H1 (cell line): ENCODE measurements around the gene PLK1. TPM values are rescaled to one million over a fixed set of nuclear protein-coding genes. Genes with fewer than 3 reads are reported as not detected.

ENCODE experiments used
- polyA plus RNA-seq, 7 experiments: library from polyadenylated mRNA; depleted of rRNA in 3 of 7; stranded (reverse) in 5 of 7; unstranded in 2 of 7; fragments of >200 nt in 5 of 7; fragments of 200-250 nt in 2 of 7; gene quantifications; 1 replicate in 5 of 7; 2 replicates in 1 of 7; 4 replicates in 1 of 7; pipeline versions ENCODE4 v1.2.1 to v1.2.3, GENCODE V29; 2011 to 2013; ENCODE audit warnings: missing spikeins in 2 of 7, mixed read lengths in 2 of 7
- total RNA-seq: library from RNA; stranded (reverse); fragmentation: NEBNext Ultra II Directional; extraction: Animal tissue kit (Norgen Biotek cat#: 25700); gene quantifications from 2 replicates; pipeline ENCODE4 v1.2.1, GENCODE V29; 2021

PLK1 gene
- total and polyA plus RNA-seq, 2 of the 8 experiments (the other 6 are each of a cell fraction or from before 2014, with no cell fraction given) = 127 to 139 TPM

Other genes starting within 250 kb of the PLK1 start
- 17.2 TPM in 2 replicates for gene COG7, start 225.7 kb upstream of the PLK1 start, total RNA-seq
- 40.4 and 56.6 TPM in 2 replicates for gene COG7, start 225.7 kb upstream of the PLK1 start, polyA plus RNA-seq (2011; rRNA removed)
- gene GGA2, start 168.4 kb upstream of the PLK1 start, total RNA-seq = 114 and 116 TPM in 2 replicates
- 52.8 and 65.8 TPM in 2 replicates for gene GGA2, start 168.4 kb upstream of the PLK1 start, polyA plus RNA-seq (2011; rRNA removed)
- 47.8 and 49.1 TPM in 2 replicates for gene EARS2, start 121.5 kb upstream of the PLK1 start, total RNA-seq
- gene EARS2, start 121.5 kb upstream of the PLK1 start, polyA plus RNA-seq (2011; rRNA removed) = 111 and 156 TPM in 2 replicates
- 104 and 106 TPM in 2 replicates for gene UBFD1, start 121.2 kb upstream of the PLK1 start, total RNA-seq
- gene UBFD1, start 121.2 kb upstream of the PLK1 start, polyA plus RNA-seq (2011; rRNA removed) = 66.3 and 69.1 TPM in 2 replicates
- gene NDUFAB1, start 82.6 kb upstream of the PLK1 start, total RNA-seq = 135 and 145 TPM in 2 replicates
- 247 and 294 TPM in 2 replicates for gene NDUFAB1, start 82.6 kb upstream of the PLK1 start, polyA plus RNA-seq (2011; rRNA removed)
- 28.6 and 33.1 TPM in 2 replicates for gene PALB2, start 37.6 kb upstream of the PLK1 start, total RNA-seq
- 9.6 and 12.5 TPM in 2 replicates for gene PALB2, start 37.6 kb upstream of the PLK1 start, polyA plus RNA-seq (2011; rRNA removed)
- gene DCTN5, start 37.4 kb upstream of the PLK1 start, total RNA-seq = 74.0 and 75.6 TPM in 2 replicates
- 28.6 and 36.0 TPM in 2 replicates for gene DCTN5, start 37.4 kb upstream of the PLK1 start, polyA plus RNA-seq (2011; rRNA removed)
- 1.7 and 2.4 TPM in 2 replicates for gene ERN2, start 34.3 kb downstream of the PLK1 start, total RNA-seq
- 4.4 and 6.1 TPM in 2 replicates for gene ERN2, start 34.3 kb downstream of the PLK1 start, polyA plus RNA-seq (2011; rRNA removed)
- gene CHP2, start 76.1 kb downstream of the PLK1 start, total RNA-seq = 1.6 and 1.7 TPM in 2 replicates
- gene CHP2, start 76.1 kb downstream of the PLK1 start, polyA plus RNA-seq (2011; rRNA removed) = 1.3 and 2.6 TPM in 2 replicates
- 12.1 and 13.0 TPM in 2 replicates for gene PRKCB, start 157.1 kb downstream of the PLK1 start, total RNA-seq
- gene PRKCB, start 157.1 kb downstream of the PLK1 start, polyA plus RNA-seq (2011; rRNA removed) = 7.1 and 16.7 TPM in 2 replicates